NCI-H2107 treated with DMSO at 0.1 percent for 48 hours (cell line): Measurements from ENCODE around the gene ADORA3.
"Not testable (repeated sequence)": the region's sequence is repeated elsewhere in the genome, so short reads cannot be mapped to it uniquely, and the experiment has no call there.

Experiments
- DNase-seq: peaks from one replicate; lab custom pipeline; 2025; ENCODE audit not compliant: unreplicated experiment; lab: John Stamatoyannopoulos, UW

The ADORA3 gene

GRCh38 chr1:111503585-111504060 is at the start of gene ADORA3, which contains the start of gene TMIGD3:
Gene ADORA3, minus strand, starts transcription at chr1:111503633. Its CDS starts 279 bp downstream, at chr1:111503354.
Gene TMIGD3, minus strand, starts transcription at chr1:111503633. Its CDS starts 279 bp downstream, at chr1:111503354.
- no peak for DNase-seq

GRCh38 chr1:111553196-111553595 is 49.8 kb upstream of the ADORA3 start:
- DNase-seq, result no peak

GRCh38 chr1:111552587-111552986 is 49.2 kb upstream of the ADORA3 start:
- no peak for DNase-seq

GRCh38 chr1:111551623-111552411 is 48.4 kb upstream of the ADORA3 start:
- no peak for DNase-seq

GRCh38 chr1:111547786-111548185 is 44.4 kb upstream of the ADORA3 start:
- not testable (repeated sequence) for DNase-seq

- DNase-seq, result no peak
These were observed 38.8 kb upstream of the ADORA3 start for GRCh38 chr1:111542187-111542586.

GRCh38 chr1:111541721-111542120 is 38.3 kb upstream of the ADORA3 start:
- DNase-seq, result no peak

GRCh38 chr1:111540928-111541327 is 37.5 kb upstream of the ADORA3 start:
- no peak for DNase-seq

GRCh38 chr1:111538343-111539025 is 35.1 kb upstream of the ADORA3 start:
- no peak for DNase-seq

GRCh38 chr1:111535256-111536191 is 32.1 kb upstream of the ADORA3 start:
- no peak for DNase-seq

GRCh38 chr1:111520053-111520452 is 16.6 kb upstream of the ADORA3 start:
- no peak for DNase-seq

- peak; percentile 75 for DNase-seq
These were observed 14.2 kb upstream of the ADORA3 start for GRCh38 chr1:111517469-111518225.

- DNase-seq, result no peak
These were observed 12.6 kb upstream of the ADORA3 start for GRCh38 chr1:111516005-111516535.

GRCh38 chr1:111515291-111516004 is 12.0 kb upstream of the ADORA3 start:
- DNase-seq, result no peak

GRCh38 chr1:111513410-111514020 is 10.1 kb upstream of the ADORA3 start:
- DNase-seq, result no peak

GRCh38 chr1:111512931-111513330 is 9.5 kb upstream of the ADORA3 start:
- DNase-seq, result no peak

- DNase-seq, result no peak
These were observed 8.9 kb upstream of the ADORA3 start for GRCh38 chr1:111512132-111512889.

- no peak for DNase-seq
These were observed 7.9 kb upstream of the ADORA3 start for GRCh38 chr1:111511370-111511769.
